Measurements from ENCODE around the gene MANBA.
"Not testable (repeated sequence)": the region's sequence is repeated elsewhere in the genome, so short reads cannot be mapped to it uniquely, and the experiment has no call there.

MANBA gene

DNA sequence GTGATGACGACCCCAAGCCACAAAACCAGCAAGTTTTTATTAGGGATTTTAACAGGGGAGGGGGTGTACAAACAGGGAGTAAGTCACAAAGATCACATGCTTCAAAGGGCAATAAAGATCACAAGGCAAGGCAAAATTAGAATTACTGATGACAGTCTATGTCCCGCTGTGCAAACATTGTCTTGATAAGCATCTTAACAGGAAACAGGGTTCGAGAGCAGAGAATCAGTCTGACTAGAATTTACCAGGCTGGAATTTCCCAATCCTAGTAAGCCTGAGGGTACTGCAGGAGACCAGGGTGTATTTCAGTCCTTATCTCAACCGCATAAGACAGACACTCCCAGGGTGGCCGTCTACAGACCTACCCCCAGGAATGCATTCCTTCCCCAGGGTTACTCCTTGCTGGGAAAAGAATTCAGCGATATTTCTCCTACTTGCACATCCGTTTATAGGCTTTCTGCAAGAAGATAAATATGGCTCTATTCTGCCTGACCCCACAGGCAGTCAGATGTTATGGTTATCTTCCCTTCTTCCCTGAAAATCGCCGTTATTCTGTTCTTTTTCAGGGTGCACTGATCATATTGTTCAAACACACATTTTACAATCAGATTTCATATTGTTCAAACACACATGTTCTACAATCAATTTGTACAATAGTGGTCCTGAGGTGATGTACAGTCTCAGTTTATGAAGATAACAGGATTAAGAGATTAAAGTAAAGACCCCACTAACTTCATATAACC lies 41.8 kb downstream of the MANBA start:
- H2BK5ac ChIP-seq (ENCODE audit: low read depth, low read length, poor library complexity); H3K4me3 ChIP-seq (ENCODE audit: low read depth, low read length); H4K91ac ChIP-seq (ENCODE audit: low read depth, low read length); H2AFZ ChIP-seq (ENCODE audit: insufficient read depth, low read length, poor library complexity); H3K9me3 ChIP-seq (ENCODE audit: insufficient read depth, low read depth, low read length); H2AK5ac ChIP-seq (ENCODE audit: low read length); H3K18ac ChIP-seq (ENCODE audit: low read length); H4K8ac ChIP-seq (ENCODE audit: low read depth, low read length); H3K23ac ChIP-seq (ENCODE audit: low read length); H3K14ac ChIP-seq (ENCODE audit: low read length); H3K4ac ChIP-seq (ENCODE audit: low read depth, low read length); H3K9ac ChIP-seq (ENCODE audit: low read length); H2BK120ac ChIP-seq (ENCODE audit: insufficient read depth, low read length, poor library complexity); H3K27me3 ChIP-seq (ENCODE audit: insufficient read depth, low read length); H3K79me2 ChIP-seq (ENCODE audit: control insufficient read depth, insufficient read depth, low read length, poor library complexity); H4K12ac ChIP-seq (ENCODE audit: low read depth, low read length); H2BK12ac ChIP-seq (ENCODE audit: low read length); H3K4me2 ChIP-seq (ENCODE audit: low read length): not testable (repeated sequence)
- Histone ChIP-seq H3K4me1 (ENCODE audit: control insufficient read depth in 1 of 2, insufficient read depth in 2 of 2, low read length in 2 of 2) (peaks cover 4 to 16% of the 10 kb centered on the region in 2 experiments), H3K79me1 (ENCODE audit: low read length) (peaks cover 23% of the 10 kb centered on the region), H3K27ac (ENCODE audit: low read depth, low read length) (peak overlapping the region; percentile 99), H3K36me3 (ENCODE audit: control insufficient read depth in 1 of 2, insufficient read depth in 2 of 2, low read length in 2 of 2) (peaks cover 12 to 14% of the 10 kb centered on the region in 2 experiments)
- no CpG with 5 or more reads among the region's 9 CpGs for WGBS (ENCODE audit: extremely low coverage, insufficient coverage, insufficient read length)
- peak; percentile 21 to 36 for DNase-seq

DNA sequence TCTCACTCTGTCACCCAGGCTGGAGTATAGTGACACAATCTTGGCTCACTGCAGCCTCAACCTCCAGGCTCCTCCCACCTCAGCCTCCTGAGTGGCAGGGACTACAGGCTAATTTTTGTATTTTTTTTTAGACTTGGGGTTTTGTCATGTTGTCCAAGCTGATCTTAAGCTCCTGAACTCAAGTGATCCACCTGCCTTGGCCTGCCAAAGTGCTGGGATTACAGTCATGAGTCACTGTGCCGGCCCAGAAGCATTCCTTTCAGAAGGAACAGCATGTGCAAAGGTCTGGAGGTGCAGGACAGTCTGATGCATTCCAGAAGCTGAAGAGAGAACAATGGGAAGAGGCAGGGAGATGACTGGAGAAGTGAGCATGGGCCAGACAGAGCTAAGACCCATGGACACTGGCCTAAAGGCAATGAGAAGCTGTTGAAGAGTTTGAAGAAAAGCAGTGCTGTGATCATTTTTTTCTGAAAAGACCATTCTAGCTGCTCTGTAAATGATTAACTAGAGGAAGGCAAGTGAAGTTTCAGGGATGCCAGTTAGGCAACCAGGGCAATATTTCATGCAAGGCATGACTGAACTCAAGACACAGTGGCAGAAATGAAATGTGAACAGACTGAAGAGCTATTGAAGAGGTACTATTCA lies 43.2 kb downstream of the MANBA start:
- Histone ChIP-seq H3K14ac (ENCODE audit: low read length) (peak overlapping the region; percentile 87), H3K79me2 (ENCODE audit: control insufficient read depth, insufficient read depth, low read length, poor library complexity) (peaks cover 3% of the 10 kb centered on the region), H3K18ac (ENCODE audit: low read length) (no peak overlapping the region), H3K4me1 (ENCODE audit: control insufficient read depth in 1 of 2, insufficient read depth in 2 of 2, low read length in 2 of 2) (peaks cover 8 to 18% of the 10 kb centered on the region in 2 experiments), H3K36me3 (ENCODE audit: control insufficient read depth in 1 of 2, insufficient read depth in 2 of 2, low read length in 2 of 2) (peaks cover 10 to 11% of the 10 kb centered on the region in 2 experiments), H2BK5ac (ENCODE audit: low read depth, low read length, poor library complexity) (peak overlapping the region; percentile 98), H3K4me2 (ENCODE audit: low read length) (no peak overlapping the region), H3K9me3 (ENCODE audit: insufficient read depth, low read depth, low read length) (no peaks in the 10 kb centered on the region), H3K9ac (ENCODE audit: low read length) (no peak overlapping the region), H2BK120ac (ENCODE audit: insufficient read depth, low read length, poor library complexity) (peak overlapping the region; percentile 95), H3K27ac (ENCODE audit: low read depth, low read length) (peak overlapping the region; percentile 99), H3K27me3 (ENCODE audit: insufficient read depth, low read length) (no peaks in the 10 kb centered on the region), H3K4ac (ENCODE audit: low read depth, low read length) (no peak overlapping the region), H2BK12ac (ENCODE audit: low read length) (no peak overlapping the region), H3K79me1 (ENCODE audit: low read length) (peaks cover 26% of the 10 kb centered on the region), H4K12ac (ENCODE audit: low read depth, low read length) (no peak overlapping the region), H4K91ac (ENCODE audit: low read depth, low read length) (peak overlapping the region; percentile 94), H2AFZ (ENCODE audit: insufficient read depth, low read length, poor library complexity) (no peak overlapping the region), H2AK5ac (ENCODE audit: low read length) (no peak overlapping the region), H3K4me3 (ENCODE audit: low read depth, low read length) (no peak overlapping the region), H4K8ac (ENCODE audit: low read depth, low read length) (no peak overlapping the region), H3K23ac (ENCODE audit: low read length) (no peak overlapping the region)
- DNase-seq, result peak; percentile 30 to 33
- WGBS (ENCODE audit: extremely low coverage, insufficient coverage, insufficient read length), result no CpG with 5 or more reads among the region's 1 CpG

DNA sequence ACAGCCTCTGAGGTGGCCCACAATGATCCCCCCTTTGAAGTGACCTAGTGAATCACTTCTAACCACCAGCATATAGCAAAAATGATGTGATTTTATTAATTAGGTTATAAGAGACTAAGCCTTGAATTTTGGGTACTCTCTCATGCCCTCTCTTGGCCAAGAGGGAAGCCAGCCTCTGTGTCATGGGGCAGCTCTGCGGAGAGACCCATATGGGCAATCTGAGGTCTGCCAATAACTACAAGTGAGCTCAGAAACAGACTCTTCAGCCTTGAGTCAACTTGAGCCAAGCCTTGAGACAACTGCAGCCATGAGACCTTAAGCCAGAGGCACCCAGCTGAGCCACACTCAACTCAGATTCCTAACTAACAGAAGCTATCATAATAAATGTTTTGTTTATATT lies 45.7 kb downstream of the MANBA start:
- H4K12ac ChIP-seq (ENCODE audit: low read depth, low read length), result no peak overlapping the region

DNA sequence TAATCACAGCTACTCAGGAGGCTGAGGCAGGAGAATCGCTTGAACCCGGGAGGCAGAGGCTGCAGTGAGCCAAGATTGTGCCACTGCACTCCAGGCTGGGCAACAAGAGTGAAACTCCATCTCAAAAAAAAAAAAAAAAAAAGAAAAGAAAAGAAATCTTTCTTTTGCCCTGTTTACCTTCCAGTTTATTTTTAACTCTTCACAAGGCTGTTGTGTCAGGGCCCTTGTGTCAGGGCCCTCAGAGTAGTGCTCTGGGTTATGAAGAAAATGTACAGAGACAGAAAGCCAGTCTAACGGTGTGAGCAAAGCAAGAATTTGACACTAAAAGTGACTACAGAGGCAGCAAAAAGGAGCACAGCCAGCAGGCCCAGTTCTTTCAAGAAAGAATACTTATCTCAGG lies 47.0 kb downstream of the MANBA start:
- H3K9ac ChIP-seq (ENCODE audit: low read length); DNase-seq; H2AFZ ChIP-seq (ENCODE audit: insufficient read depth, low read length, poor library complexity); H3K79me2 ChIP-seq (ENCODE audit: control insufficient read depth, insufficient read depth, low read length, poor library complexity); H3K27me3 ChIP-seq (ENCODE audit: insufficient read depth, low read length); H3K4me3 ChIP-seq (ENCODE audit: low read depth, low read length); H3K23ac ChIP-seq (ENCODE audit: low read length); H3K4me2 ChIP-seq (ENCODE audit: low read length); H3K4ac ChIP-seq (ENCODE audit: low read depth, low read length); H3K9me3 ChIP-seq (ENCODE audit: insufficient read depth, low read depth, low read length); H3K36me3 ChIP-seq (ENCODE audit: control insufficient read depth in 1 of 2, insufficient read depth in 2 of 2, low read length in 2 of 2): not testable (repeated sequence)
- H3K18ac ChIP-seq (ENCODE audit: low read length), result peak overlapping the region; percentile 65
- peak overlapping the region; percentile 56 for H3K14ac ChIP-seq (ENCODE audit: low read length)
- H3K4me1 ChIP-seq (ENCODE audit: control insufficient read depth in 1 of 2, insufficient read depth in 2 of 2, low read length in 2 of 2), result peaks cover 8 to 18% of the 10 kb centered on the region in 2 experiments
- peak overlapping the region; percentile 60 for H4K8ac ChIP-seq (ENCODE audit: low read depth, low read length)
- H2BK5ac ChIP-seq (ENCODE audit: low read depth, low read length, poor library complexity), result peak overlapping the region; percentile 96
- peak overlapping the region; percentile 83 for H2AK5ac ChIP-seq (ENCODE audit: low read length)
- H4K91ac ChIP-seq (ENCODE audit: low read depth, low read length), result peak overlapping the region; percentile 80
- H3K27ac ChIP-seq (ENCODE audit: low read depth, low read length), result peak overlapping the region; percentile 93
- peak overlapping the region; percentile 96 for H2BK120ac ChIP-seq (ENCODE audit: insufficient read depth, low read length, poor library complexity)
- H3K79me1 ChIP-seq (ENCODE audit: low read length), result peaks cover 27% of the 10 kb centered on the region
- peak overlapping the region; percentile 84 for H2BK12ac ChIP-seq (ENCODE audit: low read length)
- no CpG with 5 or more reads among the region's 3 CpGs for WGBS (ENCODE audit: extremely low coverage, insufficient coverage, insufficient read length)
- peak overlapping the region; percentile 43 for H4K12ac ChIP-seq (ENCODE audit: low read depth, low read length)

More for the DNA sequence above, 45.7 kb downstream of the MANBA start:
- peak overlapping the region; percentile 70 for H3K14ac ChIP-seq (ENCODE audit: low read length)
- peak overlapping the region; percentile 11 for H4K8ac ChIP-seq (ENCODE audit: low read depth, low read length)
- peaks cover 28% of the 10 kb centered on the region for H3K79me1 ChIP-seq (ENCODE audit: low read length)
- peak overlapping the region; percentile 68 for H3K4ac ChIP-seq (ENCODE audit: low read depth, low read length)
- H3K36me3 ChIP-seq (ENCODE audit: control insufficient read depth in 1 of 2, insufficient read depth in 2 of 2, low read length in 2 of 2), result peaks cover 4 to 9% of the 10 kb centered on the region in 2 experiments
- peak overlapping the region; percentile 46 for H2BK5ac ChIP-seq (ENCODE audit: low read depth, low read length, poor library complexity)
- no peaks in the 10 kb centered on the region for H3K27me3 ChIP-seq (ENCODE audit: insufficient read depth, low read length)
- H3K9me3 ChIP-seq (ENCODE audit: insufficient read depth, low read depth, low read length), result no peaks in the 10 kb centered on the region
- H3K4me3 ChIP-seq (ENCODE audit: low read depth, low read length), result no peak overlapping the region
- DNase-seq, result no peak
- WGBS (ENCODE audit: extremely low coverage, insufficient coverage, insufficient read length), result no CpG with 5 or more reads among the region's 1 CpG
- peak overlapping the region; percentile 67 for H3K18ac ChIP-seq (ENCODE audit: low read length)
- H3K27ac ChIP-seq (ENCODE audit: low read depth, low read length), result peak overlapping the region; percentile 68
- peak overlapping the region; percentile 34 for H2AK5ac ChIP-seq (ENCODE audit: low read length)
- peak overlapping the region; percentile 90 for H4K91ac ChIP-seq (ENCODE audit: low read depth, low read length)
- H2BK120ac ChIP-seq (ENCODE audit: insufficient read depth, low read length, poor library complexity), result peak overlapping the region; percentile 64
- H2AFZ ChIP-seq (ENCODE audit: insufficient read depth, low read length, poor library complexity), result no peak overlapping the region
- peaks cover 10 to 20% of the 10 kb centered on the region in 2 experiments for H3K4me1 ChIP-seq (ENCODE audit: control insufficient read depth in 1 of 2, insufficient read depth in 2 of 2, low read length in 2 of 2)
- no peak overlapping the region for H3K4me2 ChIP-seq (ENCODE audit: low read length)
- no peak overlapping the region for H3K23ac ChIP-seq (ENCODE audit: low read length)
- peak overlapping the region; percentile 46 for H2BK12ac ChIP-seq (ENCODE audit: low read length)
- H3K9ac ChIP-seq (ENCODE audit: low read length), result no peak overlapping the region
- peaks cover 3% of the 10 kb centered on the region for H3K79me2 ChIP-seq (ENCODE audit: control insufficient read depth, insufficient read depth, low read length, poor library complexity)

All from trophoblast cell (in vitro differentiated cells and primary cell).